IPS DF 4.7 (cell line): Measurements from ENCODE around the gene GUCA2B.

Experiments
- DNase-seq: peaks from one replicate; pipeline ENCODE4 v3.0.0-alpha.2; 2013; ENCODE audit warnings: low spot score; ENCODE audit errors: extremely low read depth

The GUCA2B gene

GRCh38 chr1:42165511-42166210, 12.5 kb downstream of the GUCA2B start:
- DNase-seq, result no peak

DNA sequence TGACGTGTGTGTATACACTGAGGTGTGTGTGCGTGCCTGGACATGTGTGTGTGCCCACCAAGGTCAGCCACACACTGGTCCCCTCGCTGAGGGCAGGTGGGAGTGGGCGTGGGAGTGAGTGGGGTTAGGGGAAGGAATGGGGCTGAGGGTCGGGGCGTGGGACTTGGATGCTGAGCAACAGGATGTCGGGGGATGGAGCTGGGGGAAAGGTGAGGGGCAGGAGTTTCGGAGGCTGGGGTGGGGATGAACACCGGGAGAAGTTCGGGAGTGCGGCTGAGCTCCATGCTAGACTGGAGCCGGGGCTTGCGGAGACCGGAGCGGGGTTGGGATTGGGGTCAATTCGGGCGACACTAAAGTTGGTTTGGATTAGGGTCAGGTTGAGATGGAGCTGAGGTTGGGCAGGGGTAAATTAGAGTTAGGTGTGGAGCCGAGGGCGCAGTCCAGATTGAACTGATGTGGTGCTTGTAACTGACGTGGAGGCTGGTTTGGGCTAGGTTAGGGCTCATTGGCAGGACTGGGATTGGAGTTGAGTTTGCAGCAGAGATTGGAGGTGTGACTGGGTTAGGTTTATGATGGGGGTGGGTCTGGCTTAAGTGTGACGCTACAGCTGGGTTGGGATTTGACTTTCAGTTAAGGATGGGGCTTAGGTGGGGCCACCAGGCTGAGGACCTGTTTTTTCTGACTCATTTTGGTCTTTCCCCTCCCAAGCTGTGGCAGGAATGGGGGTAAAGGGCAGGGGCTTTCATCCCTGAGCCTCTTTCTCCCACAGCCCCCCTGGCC, 14.6 kb downstream of the GUCA2B start:
- DNase-seq, result no peak

GRCh38 chr1:42168391-42168670, 15.1 kb downstream of the GUCA2B start:
- no peak for DNase-seq

- DNase-seq, result no peak
These were observed 15.6 kb downstream of the GUCA2B start for GRCh38 chr1:42168763-42169162.

- DNase-seq, result no peak
These were observed 17.8 kb downstream of the GUCA2B start for GRCh38 chr1:42170779-42171621.

GRCh38 chr1:42171679-42172266, 18.6 kb downstream of the GUCA2B start:
- DNase-seq, result no peak

DNA sequence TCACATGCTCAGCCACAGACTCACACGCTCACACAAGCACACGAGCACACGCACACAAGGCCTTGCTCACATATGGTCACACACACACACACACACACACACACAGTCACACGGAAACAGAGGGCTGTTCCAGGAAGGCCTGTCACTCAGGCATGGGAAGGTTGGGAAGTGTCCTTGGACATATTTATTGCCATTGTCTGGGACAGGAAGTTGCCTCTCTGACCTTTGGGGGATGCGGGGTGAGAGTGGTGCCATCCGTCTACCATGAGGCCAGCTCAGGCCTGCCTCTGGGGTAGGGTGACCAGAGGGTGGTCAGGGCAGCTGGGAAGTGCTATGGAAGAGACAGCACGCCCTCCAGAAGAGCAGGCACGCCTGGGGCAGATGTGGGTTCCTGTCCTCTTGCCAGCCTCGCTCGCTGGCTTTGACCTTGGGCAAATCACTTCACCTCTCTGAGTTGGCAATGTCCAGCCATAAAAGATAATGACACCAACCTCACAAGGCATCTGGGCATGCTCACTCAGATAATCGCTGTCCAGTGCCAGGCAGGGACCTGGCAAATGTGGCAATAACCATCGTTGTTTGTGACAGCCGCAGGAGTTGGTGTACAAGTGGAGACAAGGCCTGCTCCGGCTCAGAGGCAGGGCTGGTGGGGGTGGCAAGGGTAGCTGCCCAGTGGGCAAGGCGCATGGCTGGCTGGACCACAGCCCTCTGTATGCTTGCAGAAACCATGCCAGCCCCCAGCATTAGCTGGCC, 19.3 kb downstream of the GUCA2B start:
- no peak for DNase-seq

- DNase-seq, result peak; percentile 28
These were observed 20.1 kb downstream of the GUCA2B start for GRCh38 chr1:42173155-42173933.

DNA sequence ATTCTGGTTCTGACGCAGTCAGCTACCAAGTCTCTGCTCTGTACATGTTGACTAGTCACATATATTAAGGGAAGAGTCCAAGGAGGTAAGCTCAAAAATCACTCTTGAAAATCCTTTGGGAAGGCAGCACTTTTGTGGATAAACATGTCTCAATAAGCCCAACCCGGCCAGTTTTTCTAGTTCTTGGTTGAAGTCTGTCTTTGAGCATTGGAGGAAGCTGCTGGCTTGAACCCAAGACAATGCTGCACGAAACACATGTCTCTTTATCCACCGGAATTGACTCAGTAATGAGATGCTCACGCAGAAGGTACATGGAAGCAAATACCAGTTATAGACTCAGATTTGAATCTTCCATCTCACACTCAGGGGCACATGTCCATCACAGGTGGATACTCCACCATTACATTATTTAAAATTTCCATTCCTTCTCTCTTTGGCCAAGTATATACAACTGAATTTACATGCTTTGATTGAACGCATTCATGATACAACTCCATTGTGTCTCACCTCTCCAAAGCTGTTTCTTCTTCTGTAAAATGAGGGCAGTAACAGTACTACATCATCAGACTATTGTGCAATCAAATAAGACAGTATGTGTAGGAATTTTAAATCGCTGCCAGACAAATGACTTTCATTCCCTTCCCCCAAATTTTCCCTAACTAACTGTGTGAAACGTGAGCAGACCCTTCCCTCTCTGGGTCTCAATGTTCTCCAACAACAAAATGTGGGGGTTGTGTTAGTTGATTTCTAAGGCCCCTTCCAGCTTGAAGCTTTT, 20.9 kb downstream of the GUCA2B start:
- no peak for DNase-seq

DNA sequence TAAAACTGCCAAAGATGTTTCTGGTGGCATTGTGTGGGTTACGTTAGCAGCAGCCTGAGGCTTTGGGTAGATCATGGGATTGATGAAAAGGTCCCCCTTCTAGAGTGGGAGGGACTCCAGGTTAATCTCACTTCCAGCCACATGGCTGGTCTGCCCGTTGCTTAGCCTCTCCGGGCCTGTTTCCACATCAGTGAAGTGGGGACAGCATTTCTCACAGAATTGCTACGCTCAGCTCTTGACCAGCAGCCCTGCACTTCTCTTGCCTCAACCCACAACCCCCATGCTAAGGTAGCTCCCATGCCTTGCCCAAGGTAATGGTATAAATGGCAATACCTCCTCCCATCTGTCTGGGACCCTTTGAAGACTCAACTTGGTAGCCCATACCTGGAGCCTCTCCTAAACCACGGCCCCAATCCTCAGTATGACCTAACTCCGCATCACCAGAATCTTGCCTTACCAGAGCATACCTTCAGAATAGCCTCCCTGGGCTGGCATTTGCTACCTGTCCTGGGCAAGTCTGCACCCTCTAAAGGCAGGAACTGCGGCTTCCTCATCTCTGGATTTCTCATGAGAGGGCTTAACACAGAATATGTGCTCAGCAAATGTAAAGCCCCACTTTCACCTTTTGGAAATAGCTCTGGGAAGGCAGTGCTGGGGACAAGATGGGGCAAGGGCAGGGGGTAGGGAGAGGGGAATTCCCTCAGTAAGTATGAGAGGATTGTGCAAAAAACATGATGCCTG, 22.3 kb downstream of the GUCA2B start:
- no peak for DNase-seq

- peak; percentile 33 for DNase-seq
These were observed 23.8 kb downstream of the GUCA2B start for GRCh38 chr1:42176902-42177519.

- no peak for DNase-seq
These were observed 24.4 kb downstream of the GUCA2B start for GRCh38 chr1:42177541-42177981.

GRCh38 chr1:42178249-42178648, 25.0 kb downstream of the GUCA2B start:
- DNase-seq, result no peak

DNA sequence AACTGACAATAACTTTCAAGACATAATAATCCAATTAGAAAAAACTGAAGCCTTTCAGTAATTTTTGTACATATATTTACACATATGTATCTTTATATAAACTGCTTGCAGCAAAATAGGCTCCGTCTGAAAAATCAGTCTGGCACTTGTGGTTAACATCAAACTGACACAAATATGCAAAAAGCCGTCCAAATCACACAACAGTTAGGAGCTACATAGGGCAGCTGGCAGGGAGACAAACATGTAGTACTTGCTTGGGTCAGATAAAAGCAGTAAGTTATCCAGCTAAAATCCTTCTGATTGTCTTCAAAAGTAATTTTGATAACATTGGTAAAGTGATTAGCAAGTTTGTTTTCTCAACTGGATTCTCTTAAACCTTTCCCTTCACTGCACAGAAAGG, 26.1 kb downstream of the GUCA2B start:
- DNase-seq, result no peak

- DNase-seq, result no peak
These were observed 26.7 kb downstream of the GUCA2B start for GRCh38 chr1:42179900-42180329.

GRCh38 chr1:42181687-42182086, 28.5 kb downstream of the GUCA2B start:
- DNase-seq, result no peak

DNA sequence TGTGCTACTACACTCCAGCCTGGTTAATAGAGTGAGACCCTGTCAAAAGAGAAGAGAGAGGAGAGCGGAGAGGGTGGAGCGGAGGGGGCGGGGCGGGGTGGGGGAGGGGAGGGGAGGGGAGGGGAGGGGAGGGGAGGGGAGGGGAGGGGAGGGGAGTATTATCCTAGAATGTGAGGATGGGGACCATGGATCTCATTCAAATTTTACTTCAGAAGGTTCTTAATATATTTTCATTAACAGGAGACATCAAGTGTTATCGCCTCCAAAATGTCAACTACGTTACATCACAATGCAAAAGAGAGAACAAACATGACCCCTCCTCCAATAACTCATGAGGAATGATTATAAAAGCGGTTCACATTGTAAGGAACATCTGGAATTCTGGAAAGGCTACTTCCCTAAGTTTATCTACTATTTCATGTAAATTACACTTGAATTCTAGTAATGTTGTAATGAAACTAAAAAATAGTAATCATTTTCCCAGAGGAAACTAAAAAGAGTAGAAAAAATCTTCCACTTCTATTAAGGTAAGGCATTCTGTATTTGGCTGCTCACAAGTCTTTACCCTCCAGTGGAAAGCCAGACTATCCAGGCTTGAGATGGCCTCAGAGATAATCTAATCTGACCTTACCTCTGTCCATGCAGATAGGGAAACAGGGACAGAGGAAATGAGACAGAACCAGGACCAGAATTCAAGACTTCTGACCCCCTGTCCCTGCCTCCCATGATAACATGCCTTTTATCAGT, 30.2 kb downstream of the GUCA2B start:
- no peak for DNase-seq

GRCh38 chr1:42183957-42184268, 30.7 kb downstream of the GUCA2B start:
- DNase-seq, result no peak
